HepG2 (cell line): ENCODE data around the gene GJB5. TPM values are rescaled to one million over a fixed set of nuclear protein-coding genes. Genes with fewer than 3 reads are reported as not detected.

ENCODE experiments used
- ATAC-seq: fragments of 200-7000 bp; cut with Tn5 transposase; 3 replicates; pipeline ENCODE4 v1.9.1; 2020; ENCODE audit warnings: mild to moderate bottlenecking, moderate library complexity
- BruUV-seq: library from RNA; stranded (reverse); fragments of 400-500 nt; replicated peaks from 2 replicates; lab custom pipeline; 2021; lab: Mats Ljungman, UMichigan
- CTCF ChIA-PET: fragments of 300-600 bp; formaldehyde crosslinking; extraction: SDS; loops from one replicate; lab custom pipeline; 2021; ENCODE audit warnings: low total read pairs, inconsistent platforms, low intra/inter-chr PET ratio; lab: Yijun Ruan, JAX
- POLR2A ChIA-PET: fragments of 350-600 bp; sonication (Branson Sonifier 250); formaldehyde crosslinking; loops from one replicate; lab custom pipeline; 2020; ENCODE audit warnings: antibody characterized with exemption, inconsistent platforms; lab: Yijun Ruan, JAX
- DNase-seq: peaks from one replicate; pipeline ENCODE4 v3.0.0-alpha.2; 2015; ENCODE audit warnings: low spot score
- FAIRE-seq: peaks from 3 replicates; lab custom pipeline; 2011; peaks lifted over from hg19 to GRCh38; lab: Jason Lieb, UNC
- H2AFZ ChIP-seq: one replicate; pipeline ENCODE4 v1.6.1; 2011; ENCODE audit warnings: low read length, inconsistent platforms
- H3K27ac ChIP-seq: fragments of 300-600 bp; 3 replicates; pipeline ENCODE4 v1.8.0; 2011; ENCODE audit warnings: mixed run types, mild to moderate bottlenecking, mixed read lengths, low read length, inconsistent platforms; ENCODE audit not compliant: insufficient read depth; ENCODE audit errors: extremely low read length
- H3K27me3 ChIP-seq, 2 experiments: fragments of 200-600 bp in 1 of 2; 2 replicates in 1 of 2; 3 replicates in 1 of 2; pipeline versions ENCODE4 v1.6.0 to v1.8.0; 2011; ENCODE audit warnings: low read length in 2 of 2, mild to moderate bottlenecking in 2 of 2, moderate library complexity in 2 of 2, inconsistent platforms in 1 of 2; ENCODE audit not compliant: insufficient read depth in 2 of 2, control insufficient read depth in 1 of 2
- H3K36me3 ChIP-seq, 2 experiments: fragments of 200-600 bp in 1 of 2; replicated peaks in 1 of 2; 2 replicates in 1 of 2; 3 replicates in 1 of 2; pipeline versions ENCODE4 v1.5.1 to v1.8.0; 2011; ENCODE audit warnings: low read length in 2 of 2, inconsistent platforms in 1 of 2; ENCODE audit not compliant: insufficient read depth in 2 of 2, control insufficient read depth in 1 of 2
- H3K4me1 ChIP-seq: 2 replicates; pipeline ENCODE4 v1.5.1; 2012; ENCODE audit warnings: low read length, inconsistent platforms; ENCODE audit not compliant: insufficient read depth
- H3K4me2 ChIP-seq: 2 replicates; pipeline ENCODE4 v1.6.0; 2011; ENCODE audit warnings: low read depth, low read length, inconsistent platforms
- H3K4me3 ChIP-seq, 3 experiments: fragments of 200-600 bp in 1 of 3; sonication (generic), shearing (Covaris generic) in 1 of 3; replicated peaks in 1 of 3; 2 replicates each; pipeline ENCODE4 v1.5.1; 2011 to 2016; ENCODE audit warnings: low read length in 3 of 3, inconsistent platforms in 2 of 3, low read depth in 2 of 3, mild to moderate bottlenecking in 2 of 3, control low read depth in 1 of 3, mixed read lengths in 1 of 3; ENCODE audit not compliant: insufficient read depth in 1 of 3
- H3K79me2 ChIP-seq: one replicate; pipeline ENCODE4 v1.6.1; 2011; ENCODE audit warnings: low read length, inconsistent platforms; ENCODE audit not compliant: insufficient read depth
- H3K9ac ChIP-seq: 2 replicates; pipeline ENCODE4 v1.6.0; 2011; ENCODE audit warnings: mild to moderate bottlenecking, low read depth, low read length, inconsistent platforms; ENCODE audit not compliant: insufficient read depth
- H3K9me3 ChIP-seq: 2 replicates; pipeline ENCODE4 v1.5.1; 2012; ENCODE audit warnings: mild to moderate bottlenecking, low read length
- H4K20me1 ChIP-seq: 2 replicates; pipeline ENCODE4 v1.6.0; 2011; ENCODE audit warnings: inconsistent platforms, mild to moderate bottlenecking, low read length, moderate library complexity; ENCODE audit not compliant: insufficient read depth
- ARHGAP35 ChIP-seq: sonication (generic); formaldehyde crosslinking; IDR thresholded peaks from 2 replicates; pipeline ENCODE4 v1.9.0; 2022; ENCODE audit warnings: mild to moderate bottlenecking, inconsistent platforms, moderate library complexity, missing genetic modification reagents, borderline replicate concordance
- ATM ChIP-seq: fragments of 450-650 bp; IDR thresholded peaks from 2 replicates; pipeline ENCODE4 v1.7.1; 2017; ENCODE audit warnings: mild to moderate bottlenecking, borderline replicate concordance
- DMAP1 ChIP-seq: IDR thresholded peaks from 2 replicates; pipeline ENCODE4 v1.6.1; 2016
- HNRNPLL ChIP-seq: fragments of 200-400 bp; formaldehyde crosslinking; IDR thresholded peaks from 2 replicates; pipeline ENCODE4 v1.6.1; 2017; ENCODE audit warnings: mild to moderate bottlenecking, low read depth, low read length; ENCODE audit not compliant: poor library complexity, severe bottlenecking
- MBNL3 ChIP-seq: fragments of 250-450 bp; sonication (Bioruptor Pico); conservative IDR thresholded peaks from 2 replicates; pipeline ENCODE4 v1.8.0; 2022; ENCODE audit warnings: mild to moderate bottlenecking, inconsistent platforms
- MIER3 ChIP-seq: IDR thresholded peaks from 2 replicates; pipeline ENCODE4 v1.6.1; 2016; ENCODE audit warnings: missing compliant biosample characterization, borderline replicate concordance
- PITX1 ChIP-seq: sonication (generic); formaldehyde crosslinking; IDR thresholded peaks from 2 replicates; pipeline ENCODE4 v1.5.1; 2020; ENCODE audit warnings: mild to moderate bottlenecking, missing genetic modification reagents
- POLR2A ChIP-seq, 2 experiments: IDR thresholded peaks; 2 replicates each; pipeline ENCODE4 v1.6.1; 2011; ENCODE audit warnings: low read depth in 2 of 2, low read length in 2 of 2, mild to moderate bottlenecking in 1 of 2, moderate library complexity in 1 of 2; ENCODE audit not compliant: insufficient read depth in 1 of 2
- ZNF362 ChIP-seq: sonication (generic); formaldehyde crosslinking; IDR thresholded peaks from 2 replicates; pipeline ENCODE4 v1.4.0; 2020; ENCODE audit warnings: missing genetic modification reagents, mild to moderate bottlenecking, borderline replicate concordance
- ZNF44 ChIP-seq: sonication (generic); formaldehyde crosslinking; IDR thresholded peaks from 2 replicates; pipeline ENCODE4 v1.5.1; 2020; ENCODE audit warnings: mild to moderate bottlenecking, missing genetic modification reagents
- ZNF709 ChIP-seq: sonication (generic); formaldehyde crosslinking; IDR thresholded peaks from 2 replicates; pipeline ENCODE4 v1.5.0; 2020; ENCODE audit warnings: mild to moderate bottlenecking, missing genetic modification reagents
- WGBS: methylation state at CpG from one replicate; pipeline ENCODE4 v1.1.6; 2017; ENCODE audit warnings: low lambda C conversion rate; 5-methylcytosine and 5-hydroxymethylcytosine counted together
- in situ Hi-C: cut with HindIII; loops from 2 replicates; pipeline ENCODE4 v1.10.0; 2017; ENCODE audit warnings: low pct_unique_long_range_greater_than_20kb; ENCODE audit not compliant: extremely low pct_ligation_motif_present
- intact Hi-C: fragments of 100-400 bp; cut with micrococcal nuclease; formaldehyde crosslinking; loops from one replicate; pipeline ENCODE4 v1.10.0; 2022; ENCODE audit not compliant: unreplicated experiment
- polyA plus RNA-seq, 8 experiments: library from polyadenylated mRNA; depleted of rRNA in 3 of 8; stranded (reverse) in 7 of 8; unstranded in 1 of 8; fragments of >200 nt; fragmentation: Illumina TruSeq in 4 of 8; extraction: Trizol in 4 of 8; gene quantifications; 2 replicates each; pipeline versions ENCODE4 v1.2.1 to v1.2.3, GENCODE V29; 2011 to 2016; ENCODE audit warnings: low read depth in 4 of 8, missing spikeins in 1 of 8, mixed read lengths in 1 of 8; ENCODE audit not compliant: insufficient read depth in 1 of 8
- total RNA-seq, 5 experiments: library from RNA; depleted of rRNA; stranded (reverse); fragments of >200 nt; fragmentation: Illumina TruSeq; extraction: Trizol; gene quantifications; 2 replicates each; pipeline ENCODE4 v1.2.3, GENCODE V29; 2016; ENCODE audit warnings: low read depth in 1 of 5

The GJB5 gene
- total and polyA plus RNA-seq, 2 of the 13 experiments (the other 11 are each of a cell fraction or from before 2014, with no cell fraction given), result not detected

- BruUV-seq, result no TSS peak
- no peak overlapping the region for H3K27ac ChIP-seq
- FAIRE-seq, result no peak
- ChIA-PET POLR2A (no interaction called here), CTCF (no interaction called here)
- intact Hi-C loops, result no loop called here
- H3K9me3 ChIP-seq, result no peaks in the 10 kb centered on the region
- DNase-seq, result no peak
- in situ Hi-C loops, result no loop called here
- no peak for TF ChIP-seq HNRNPLL
- TF ChIP-seq DMAP1 (CRISPR knock-in tag), result no peak
- TF ChIP-seq MIER3 (CRISPR knock-in tag), result no peak
- TF ChIP-seq ZNF362 (CRISPR knock-in tag), result no peak
- no peak for TF ChIP-seq PITX1
- no peak for TF ChIP-seq ZNF709 (CRISPR knock-in tag)
- TF ChIP-seq MBNL3 (CRISPR knock-in tag), result no peak
- TF ChIP-seq ZNF44 (CRISPR knock-in tag), result no peak
- no peak for TF ChIP-seq ARHGAP35 (CRISPR knock-in tag)
- no peak for TF ChIP-seq ATM
- TF ChIP-seq POLR2A (IDR thresholded peaks at IDR 0.05; ENCODE audit: insufficient read depth in 1 of 2, low read depth in 2 of 2, low read length in 2 of 2), result no peak
- no peaks in the 10 kb centered on the region for H3K36me3 ChIP-seq
- H4K20me1 ChIP-seq, result no peaks in the 10 kb centered on the region
- no peak for ATAC-seq
- H3K27me3 ChIP-seq, result 0 out of 5 replicates have a peak, but pooled peaks cover 0 to 3% of the 10 kb centered on the region in 2 experiments
- H3K79me2 ChIP-seq, result no peaks in the 10 kb centered on the region
- H3K4me1 ChIP-seq, result no peaks in the 10 kb centered on the region
- no peak overlapping the region for H2AFZ ChIP-seq
- H3K4me3 ChIP-seq, result no peak overlapping the region
- H3K9ac ChIP-seq, result no peak overlapping the region
- 33% methylated on average over 3 of the region's 3 CpGs for WGBS
- H3K4me2 ChIP-seq, result no peak overlapping the region
These were observed 48.9 kb downstream of the GJB5 start for GRCh38 chr1:34803770-34804169.
